ENCODE data around the gene CUEDC2.

DNA sequence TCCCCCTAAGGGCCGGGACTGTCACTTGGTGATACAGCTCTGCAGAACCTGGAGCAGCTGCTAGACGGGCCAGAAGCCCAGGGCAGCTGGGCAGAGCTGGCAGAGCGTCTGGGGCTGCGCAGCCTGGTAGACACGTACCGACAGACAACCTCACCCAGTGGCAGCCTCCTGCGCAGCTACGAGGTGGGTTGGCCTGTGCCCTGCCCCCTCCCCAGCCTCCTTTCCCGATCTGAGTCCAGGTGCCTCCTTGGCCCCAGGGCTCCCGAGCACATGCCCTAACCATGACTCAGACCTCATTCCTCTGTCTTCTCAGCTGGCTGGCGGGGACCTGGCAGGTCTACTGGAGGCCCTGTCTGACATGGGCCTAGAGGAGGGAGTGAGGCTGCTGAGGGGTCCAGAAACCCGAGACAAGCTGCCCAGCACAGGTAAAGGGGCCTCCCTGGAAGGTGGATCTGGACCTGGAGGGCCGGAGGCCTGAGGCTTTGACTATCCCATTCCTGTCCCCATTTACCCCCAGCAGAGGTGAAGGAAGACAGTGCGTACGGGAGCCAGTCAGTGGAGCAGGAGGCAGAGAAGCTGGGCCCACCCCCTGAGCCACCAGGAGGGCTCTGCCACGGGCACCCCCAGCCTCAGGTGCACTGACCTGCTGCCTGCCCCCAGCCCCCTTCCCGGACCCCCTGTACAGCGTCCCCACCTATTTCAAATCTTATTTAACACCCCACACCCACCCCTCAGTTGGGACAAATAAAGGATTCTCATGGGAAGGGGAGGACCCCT lies 30.5 kb downstream of the CUEDC2 start:
- no peak for TF ChIP-seq EP300 (IDR thresholded peaks at IDR 0.05; ENCODE audit: low read depth)
- TF ChIP-seq, protein P1, sequence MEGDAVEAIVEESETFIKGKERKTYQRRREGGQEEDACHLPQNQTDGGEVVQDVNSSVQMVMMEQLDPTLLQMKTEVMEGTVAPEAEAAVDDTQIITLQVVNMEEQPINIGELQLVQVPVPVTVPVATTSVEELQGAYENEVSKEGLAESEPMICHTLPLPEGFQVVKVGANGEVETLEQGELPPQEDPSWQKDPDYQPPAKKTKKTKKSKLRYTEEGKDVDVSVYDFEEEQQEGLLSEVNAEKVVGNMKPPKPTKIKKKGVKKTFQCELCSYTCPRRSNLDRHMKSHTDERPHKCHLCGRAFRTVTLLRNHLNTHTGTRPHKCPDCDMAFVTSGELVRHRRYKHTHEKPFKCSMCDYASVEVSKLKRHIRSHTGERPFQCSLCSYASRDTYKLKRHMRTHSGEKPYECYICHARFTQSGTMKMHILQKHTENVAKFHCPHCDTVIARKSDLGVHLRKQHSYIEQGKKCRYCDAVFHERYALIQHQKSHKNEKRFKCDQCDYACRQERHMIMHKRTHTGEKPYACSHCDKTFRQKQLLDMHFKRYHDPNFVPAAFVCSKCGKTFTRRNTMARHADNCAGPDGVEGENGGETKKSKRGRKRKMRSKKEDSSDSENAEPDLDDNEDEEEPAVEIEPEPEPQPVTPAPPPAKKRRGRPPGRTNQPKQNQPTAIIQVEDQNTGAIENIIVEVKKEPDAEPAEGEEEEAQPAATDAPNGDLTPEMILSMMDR (IDR thresholded peaks at IDR 0.05): no peak
- TF ChIP-seq POLR2AphosphoS5 (IDR thresholded peaks at IDR 0.05): peak in 2 of 3 donors; percentile 21 to 24

Measured in transverse colon (tissue), 4 donors.